ENCODE data around the gene KCNIP1.

- TF ChIP-seq CTCF (IDR thresholded peaks at IDR 0.05 in 8 of 11, conservative IDR thresholded peaks at IDR 0.05 in 3 of 11) (no peak), POLR2AphosphoS5 (IDR thresholded peaks at IDR 0.05) (no peak)
Observed at GRCh38 chr5:170498811-170499351, 4.9 kb upstream of the KCNIP1 start.
